Measurements from ENCODE around the gene PHOX2B.
"Not testable (repeated sequence)": the region's sequence is repeated elsewhere in the genome, so short reads cannot be mapped to it uniquely, and the experiment has no call there.

The PHOX2B gene

DNA sequence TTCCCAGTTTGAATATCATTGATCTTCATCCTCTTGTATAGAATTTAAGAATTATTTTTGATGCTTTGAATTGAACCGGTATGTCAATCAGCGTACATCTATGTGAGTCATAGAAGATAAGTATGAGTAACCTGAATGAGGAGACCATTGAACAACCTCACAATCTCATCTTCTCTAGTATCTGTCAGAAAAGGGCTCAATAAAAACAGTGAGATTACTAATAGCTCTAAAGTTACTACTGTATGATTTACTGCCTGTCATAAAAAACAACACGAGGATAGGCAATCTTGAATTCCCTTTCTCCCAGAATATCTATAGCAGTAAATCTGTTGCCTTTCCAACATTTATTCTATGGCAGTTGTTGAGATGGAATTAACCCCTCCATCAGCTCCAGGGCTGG is 36.1 kb downstream of the PHOX2B start:
- Mint-ChIP-seq H3K36me3 (ENCODE audit: low read depth) (no peaks in the 10 kb centered on the region), H3K27ac (no peak overlapping the region), H3K4me1 (peaks cover 4% of the 10 kb centered on the region), H3K27me3 (ENCODE audit: low read depth) (peaks cover 37% of the 10 kb centered on the region), H3K4me3 (no peak overlapping the region), H3K9me3 (no peaks in the 10 kb centered on the region)
- TF ChIP-seq, protein P1, sequence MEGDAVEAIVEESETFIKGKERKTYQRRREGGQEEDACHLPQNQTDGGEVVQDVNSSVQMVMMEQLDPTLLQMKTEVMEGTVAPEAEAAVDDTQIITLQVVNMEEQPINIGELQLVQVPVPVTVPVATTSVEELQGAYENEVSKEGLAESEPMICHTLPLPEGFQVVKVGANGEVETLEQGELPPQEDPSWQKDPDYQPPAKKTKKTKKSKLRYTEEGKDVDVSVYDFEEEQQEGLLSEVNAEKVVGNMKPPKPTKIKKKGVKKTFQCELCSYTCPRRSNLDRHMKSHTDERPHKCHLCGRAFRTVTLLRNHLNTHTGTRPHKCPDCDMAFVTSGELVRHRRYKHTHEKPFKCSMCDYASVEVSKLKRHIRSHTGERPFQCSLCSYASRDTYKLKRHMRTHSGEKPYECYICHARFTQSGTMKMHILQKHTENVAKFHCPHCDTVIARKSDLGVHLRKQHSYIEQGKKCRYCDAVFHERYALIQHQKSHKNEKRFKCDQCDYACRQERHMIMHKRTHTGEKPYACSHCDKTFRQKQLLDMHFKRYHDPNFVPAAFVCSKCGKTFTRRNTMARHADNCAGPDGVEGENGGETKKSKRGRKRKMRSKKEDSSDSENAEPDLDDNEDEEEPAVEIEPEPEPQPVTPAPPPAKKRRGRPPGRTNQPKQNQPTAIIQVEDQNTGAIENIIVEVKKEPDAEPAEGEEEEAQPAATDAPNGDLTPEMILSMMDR (IDR thresholded peaks at IDR 0.05; ENCODE audit: unreplicated experiment in 3 of 3) = no peak

DNA sequence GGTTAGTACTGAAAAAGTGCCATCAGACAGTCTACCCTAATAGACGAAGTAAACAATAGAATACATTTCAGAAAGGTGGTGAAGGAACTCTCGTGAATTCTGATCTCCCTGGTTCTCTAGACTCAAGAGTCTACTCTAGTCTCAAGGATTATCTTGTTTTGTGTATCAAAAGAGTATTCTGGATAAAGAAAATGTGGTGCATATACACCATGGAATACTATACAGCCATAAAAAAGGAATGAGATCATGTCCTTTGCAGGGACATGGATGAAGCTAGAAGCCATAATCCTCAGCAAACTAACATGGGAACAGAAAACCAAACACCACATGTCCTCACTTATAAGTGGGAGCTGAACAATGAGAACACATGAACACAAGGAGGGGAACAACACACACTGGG is 36.9 kb downstream of the PHOX2B start:
- H3K27me3 Mint-ChIP-seq (ENCODE audit: low read depth) = peaks cover 35% of the 10 kb centered on the region
- H3K27ac Mint-ChIP-seq; H3K36me3 Mint-ChIP-seq (ENCODE audit: low read depth); H3K4me1 Mint-ChIP-seq; H3K4me3 Mint-ChIP-seq; H3K9me3 Mint-ChIP-seq: not testable (repeated sequence)

DNA sequence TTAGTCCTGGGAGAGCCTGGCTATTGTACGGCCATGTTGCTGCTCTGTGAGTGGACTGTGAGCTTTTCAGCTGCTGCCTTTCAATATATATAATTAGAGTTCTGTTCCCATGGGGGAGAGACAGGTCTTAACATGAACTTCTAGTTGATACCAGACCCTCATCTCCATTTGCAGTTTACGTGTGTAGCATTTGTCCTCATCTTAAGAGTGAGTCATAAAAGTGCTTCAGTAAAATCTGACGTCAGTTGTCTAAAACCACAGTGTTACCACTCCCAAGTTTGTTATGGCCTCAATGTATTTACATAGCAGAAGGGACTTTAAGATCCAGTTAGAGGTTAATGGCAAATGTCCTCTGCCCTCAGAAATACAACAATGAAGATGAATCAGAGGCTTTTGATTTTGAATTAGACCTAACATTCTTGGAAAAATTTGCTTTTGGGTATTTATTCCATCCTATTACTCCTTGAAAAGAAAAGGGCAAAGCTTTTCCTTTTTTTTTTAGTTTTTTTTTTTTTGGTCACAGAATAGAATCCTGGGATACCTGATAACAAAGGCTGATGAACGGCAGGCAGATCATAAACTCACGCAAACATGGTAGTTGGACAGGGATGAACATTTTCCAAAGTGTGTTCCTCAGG is 38.6 kb downstream of the PHOX2B start:
- Mint-ChIP-seq H3K27me3 (ENCODE audit: low read depth) (peaks cover 41% of the 10 kb centered on the region), H3K36me3 (ENCODE audit: low read depth) (no peaks in the 10 kb centered on the region), H3K4me1 (peaks cover 4% of the 10 kb centered on the region), H3K9me3 (no peaks in the 10 kb centered on the region), H3K27ac (no peak overlapping the region), H3K4me3 (no peak overlapping the region)
- TF ChIP-seq, protein P1 (IDR thresholded peaks at IDR 0.05; ENCODE audit: unreplicated experiment in 3 of 3) = no peak

DNA sequence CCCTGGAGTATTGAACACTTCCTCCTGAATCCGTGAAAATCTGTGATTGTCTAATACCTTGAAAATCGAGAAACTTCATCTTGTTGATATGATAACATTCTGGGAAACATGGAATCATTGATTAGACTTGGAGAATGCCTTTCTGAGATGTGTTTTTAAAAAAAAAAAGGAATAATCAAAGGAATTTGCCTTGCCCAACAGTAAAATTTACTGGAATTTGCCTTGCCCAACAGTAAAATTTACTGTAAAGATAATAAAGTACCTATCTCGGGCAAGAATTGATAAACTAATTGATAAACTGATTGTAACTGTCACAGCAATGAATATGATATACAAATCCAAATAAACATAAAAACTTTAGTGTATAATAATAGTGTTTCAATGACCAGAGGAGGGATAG is 44.7 kb downstream of the PHOX2B start:
- Mint-ChIP-seq H3K4me3 (no peak overlapping the region), H3K9me3 (no peaks in the 10 kb centered on the region), H3K4me1 (peaks cover 4% of the 10 kb centered on the region), H3K27ac (no peak overlapping the region), H3K36me3 (ENCODE audit: low read depth) (no peaks in the 10 kb centered on the region), H3K27me3 (ENCODE audit: low read depth) (peaks cover 48% of the 10 kb centered on the region)
- TF ChIP-seq, protein P1 (IDR thresholded peaks at IDR 0.05; ENCODE audit: unreplicated experiment in 3 of 3) = no peak

DNA sequence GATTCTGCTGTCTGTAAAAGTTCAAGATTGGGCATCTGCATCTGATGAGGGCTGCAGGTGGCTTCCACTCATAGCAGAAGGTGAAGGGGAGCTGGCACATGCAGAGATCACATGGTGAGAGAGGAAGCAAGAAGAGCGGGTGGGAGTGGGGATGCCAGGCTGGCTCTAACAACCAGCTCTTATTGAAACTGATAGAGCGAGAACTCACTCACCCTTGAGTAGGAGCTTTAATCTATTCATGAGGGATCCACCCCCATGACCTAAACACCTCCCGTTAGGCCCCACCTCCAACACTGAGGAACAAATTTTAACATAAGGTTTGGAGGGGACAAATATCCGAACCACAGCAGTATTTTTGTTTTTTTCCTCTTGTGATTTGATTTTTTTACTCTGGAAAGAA is 45.8 kb downstream of the PHOX2B start:
- Mint-ChIP-seq H3K27ac (no peak overlapping the region), H3K9me3 (no peaks in the 10 kb centered on the region), H3K36me3 (ENCODE audit: low read depth) (peaks cover 8% of the 10 kb centered on the region), H3K27me3 (ENCODE audit: low read depth) (peaks cover 42% of the 10 kb centered on the region), H3K4me3 (no peak overlapping the region), H3K4me1 (no peaks in the 10 kb centered on the region)
- TF ChIP-seq, protein P1 (IDR thresholded peaks at IDR 0.05; ENCODE audit: unreplicated experiment in 3 of 3) = no peak

DNA sequence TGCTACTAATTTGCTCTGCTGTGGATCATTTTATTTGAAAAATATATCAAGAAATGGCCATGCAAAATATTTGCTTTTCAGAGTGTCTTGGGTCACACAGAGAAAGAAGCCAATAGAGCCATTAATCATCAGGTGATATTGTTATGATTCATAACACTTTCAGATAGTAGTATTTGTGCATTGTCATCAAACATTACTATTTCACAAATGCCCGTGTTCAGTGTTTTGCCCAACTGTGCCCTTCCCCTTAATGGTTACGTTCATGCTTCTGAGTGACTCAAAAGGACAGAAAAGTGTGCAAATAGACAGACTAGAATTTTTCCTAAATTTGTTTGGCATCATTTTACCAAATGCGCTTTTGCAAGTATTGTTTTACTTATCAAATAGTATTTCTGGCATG is 46.5 kb downstream of the PHOX2B start:
- no peaks in the 10 kb centered on the region for H3K4me1 Mint-ChIP-seq
- TF ChIP-seq, protein P1 (IDR thresholded peaks at IDR 0.05; ENCODE audit: unreplicated experiment in 3 of 3) = no peak
- no peak overlapping the region for H3K4me3 Mint-ChIP-seq
- H3K9me3 Mint-ChIP-seq = no peaks in the 10 kb centered on the region
- peaks cover 38% of the 10 kb centered on the region for H3K27me3 Mint-ChIP-seq (ENCODE audit: low read depth)
- H3K36me3 Mint-ChIP-seq (ENCODE audit: low read depth) = peaks cover 10% of the 10 kb centered on the region
- H3K27ac Mint-ChIP-seq = no peak overlapping the region
